OCI-LY7 (cell line): ENCODE results near the gene SLC19A3. TPM values are rescaled to one million over a fixed set of nuclear protein-coding genes. Genes with fewer than 3 reads are reported as not detected.
"Not testable (repeated sequence)": the region's sequence is repeated elsewhere in the genome, so short reads cannot be mapped to it uniquely, and the experiment has no call there.

Source experiments
- BruUV-seq: library from RNA; stranded (reverse); fragments of 400-500 nt; replicated peaks from 2 replicates; lab custom pipeline; 2021; lab: Mats Ljungman, UMichigan
- CTCF ChIA-PET: fragments of 300-600 bp; sonication (Branson Sonifier 250); formaldehyde crosslinking; loops from one replicate; lab custom pipeline; 2022; ENCODE audit warnings: antibody characterized with exemption; ENCODE audit not compliant: unreplicated experiment; lab: Charles Lee
- POLR2A ChIA-PET: fragments of 300-600 bp; sonication (Branson Sonifier 250); formaldehyde crosslinking; loops from one replicate; lab custom pipeline; 2022; ENCODE audit warnings: antibody characterized with exemption; lab: Charles Lee
- DNase-seq: peaks from one replicate; pipeline ENCODE4 v3.0.0-alpha.2; 2015; ENCODE audit warnings: low spot score
- H2AFZ ChIP-seq: fragments of 200-600 bp; sonication (generic), shearing (Covaris generic); 2 replicates; pipeline ENCODE4 v1.6.1; 2014; ENCODE audit warnings: mild to moderate bottlenecking, antibody characterized with exemption, low read length, moderate library complexity
- H3K27ac ChIP-seq: fragments of 200-600 bp; sonication (generic); 2 replicates; pipeline ENCODE4 v1.5.1; 2014; ENCODE audit warnings: mixed run types, low read depth, mild to moderate bottlenecking, moderate library complexity, low read length, inconsistent platforms; ENCODE audit not compliant: poor library complexity, severe bottlenecking
- H3K36me3 ChIP-seq: fragments of 200-600 bp; sonication (generic); 2 replicates; pipeline ENCODE4 v1.6.1; 2014; ENCODE audit warnings: mild to moderate bottlenecking, antibody characterized with exemption, low read length, moderate library complexity, mixed read lengths; ENCODE audit not compliant: insufficient read depth
- H3K4me1 ChIP-seq: fragments of 200-600 bp; sonication (generic); 2 replicates; pipeline ENCODE4 v1.5.1; 2014; ENCODE audit warnings: mild to moderate bottlenecking, low read length; ENCODE audit not compliant: insufficient read depth, poor library complexity, severe bottlenecking
- H3K4me2 ChIP-seq: fragments of 200-600 bp; sonication (generic); 2 replicates; pipeline ENCODE4 v1.6.1; 2014; ENCODE audit warnings: mild to moderate bottlenecking, low read length
- H3K4me3 ChIP-seq: fragments of 200-600 bp; sonication (generic); 2 replicates; pipeline ENCODE4 v1.5.1; 2014; ENCODE audit warnings: mild to moderate bottlenecking, low read depth, low read length; ENCODE audit not compliant: poor library complexity, severe bottlenecking
- H3K79me2 ChIP-seq: fragments of 200-600 bp; sonication (generic); 2 replicates; pipeline ENCODE4 v1.6.1; 2016; ENCODE audit warnings: low read depth, mild to moderate bottlenecking, low read length, moderate library complexity, mixed read lengths; ENCODE audit not compliant: insufficient read depth
- H3K9me2 ChIP-seq: fragments of 200-600 bp; sonication (generic); 2 replicates; pipeline ENCODE4 v1.6.1; 2016; ENCODE audit warnings: mild to moderate bottlenecking, low read length, mixed read lengths; ENCODE audit not compliant: insufficient read depth
- H3K9me3 ChIP-seq: fragments of 200-600 bp; sonication (generic); 2 replicates; pipeline ENCODE4 v1.6.1; 2014; ENCODE audit warnings: mild to moderate bottlenecking, mixed run types, low read length, mixed read lengths
- H4K20me1 ChIP-seq: fragments of 200-600 bp; sonication (generic); 2 replicates; pipeline ENCODE4 v1.6.1; 2014; ENCODE audit warnings: mild to moderate bottlenecking, antibody characterized with exemption, low read length, moderate library complexity, mixed read lengths; ENCODE audit not compliant: insufficient read depth
- CTCF ChIP-seq: fragments of 200-600 bp; sonication (generic); conservative IDR thresholded peaks from 2 replicates; pipeline ENCODE4 v1.5.1; 2014; ENCODE audit warnings: mild to moderate bottlenecking, antibody characterized with exemption, low read length, moderate library complexity, mixed read lengths
- EZH2phosphoT487 ChIP-seq: fragments of 200-600 bp; sonication (generic); IDR thresholded peaks from 2 replicates; pipeline ENCODE4 v1.6.1; 2018; ENCODE audit warnings: low read depth, borderline replicate concordance, mild to moderate bottlenecking, mixed run types, antibody characterized with exemption, low read length, moderate library complexity, mixed read lengths
- intact Hi-C: fragments of 100-400 bp; cut with micrococcal nuclease; formaldehyde crosslinking; loops from one replicate; pipeline ENCODE4 v1.10.0; 2022; ENCODE audit not compliant: unreplicated experiment
- total RNA-seq, 2 experiments: library from RNA; depleted of rRNA in 1 of 2; stranded (reverse); fragments of >200 nt in 1 of 2; shearing (Covaris generic) in 1 of 2; gene quantifications; 2 replicates each; pipeline ENCODE4 v1.2.3, GENCODE V29; 2014 to 2022

SLC19A3 gene
- total RNA-seq, 2 experiments from 2014 or later: not detected

GRCh38 chr2:227671170-227671905, 46.5 kb downstream of the SLC19A3 start:
- TF ChIP-seq CTCF: no peak
- no peak for TF ChIP-seq EZH2phosphoT487
- Histone ChIP-seq H3K9me2 (no peaks in the 10 kb centered on the region), H3K4me3 (no peak overlapping the region), H3K27ac (no peak overlapping the region), H3K79me2 (no peaks in the 10 kb centered on the region), H3K4me2 (no peak overlapping the region), H2AFZ (no peak overlapping the region), H3K36me3 (no peaks in the 10 kb centered on the region), H4K20me1 (no peaks in the 10 kb centered on the region), H3K4me1 (no peaks in the 10 kb centered on the region), H3K9me3 (no peaks in the 10 kb centered on the region)
- intact Hi-C loops: no loop called here
- ChIA-PET CTCF (no interaction called here), POLR2A (no interaction called here)
- DNase-seq: no peak
- BruUV-seq: no TSS peak

GRCh38 chr2:227666631-227667170, 51.1 kb downstream of the SLC19A3 start, which contains the start of gene SCYGR5:
Gene SCYGR5 (plus strand): TSS chr2:227666804. CDS start chr2:227666804, 0 bp downstream.
- H3K9me3 ChIP-seq, CTCF ChIA-PET, DNase-seq, H3K79me2 ChIP-seq, POLR2A ChIA-PET, H3K27ac ChIP-seq, H3K4me3 ChIP-seq, H3K4me2 ChIP-seq, H2AFZ ChIP-seq, BruUV-seq, H3K9me2 ChIP-seq, H3K4me1 ChIP-seq, H4K20me1 ChIP-seq, intact Hi-C loops, H3K36me3 ChIP-seq: not testable (repeated sequence)

- DNase-seq: no peak
- Histone ChIP-seq H3K36me3 (no peaks in the 10 kb centered on the region), H4K20me1 (no peaks in the 10 kb centered on the region), H3K9me2 (no peaks in the 10 kb centered on the region), H3K27ac (no peak overlapping the region), H2AFZ (no peak overlapping the region), H3K4me2 (no peak overlapping the region), H3K79me2 (no peaks in the 10 kb centered on the region), H3K4me1 (no peaks in the 10 kb centered on the region), H3K9me3 (no peaks in the 10 kb centered on the region), H3K4me3 (no peak overlapping the region)
- TF ChIP-seq CTCF: no peak
- TF ChIP-seq EZH2phosphoT487: no peak
- intact Hi-C loops: no loop called here
- ChIA-PET CTCF (no interaction called here), POLR2A (no interaction called here)
- BruUV-seq: no TSS peak
Measured at GRCh38 chr2:227665189-227665940, 52.5 kb downstream of the SLC19A3 start.
